Measurements from ENCODE around the gene CDH15.
"Not testable (repeated sequence)": the region's sequence is repeated elsewhere in the genome, so short reads cannot be mapped to it uniquely, and the experiment has no call there.

CDH15 gene

DNA sequence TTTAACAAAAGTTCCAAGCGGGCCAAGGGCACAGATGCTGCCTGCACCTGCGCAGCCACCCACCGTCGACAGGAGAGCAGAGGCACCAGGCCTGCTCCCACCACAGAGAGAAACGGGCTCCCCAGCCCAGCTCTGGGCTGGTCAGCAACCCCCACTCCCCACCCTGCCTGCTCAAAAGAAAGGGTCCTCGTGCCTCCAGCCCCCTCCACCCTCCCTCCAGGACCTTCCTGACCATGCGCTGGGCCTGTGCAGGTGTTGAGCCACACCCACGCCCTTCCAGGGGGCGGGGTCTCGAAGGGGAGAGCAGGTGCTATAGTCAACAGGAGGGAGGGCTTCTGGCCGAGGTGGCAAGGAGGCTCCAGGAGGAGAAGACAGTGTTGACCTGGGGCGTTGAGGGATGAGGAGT is 71.2 kb downstream of the CDH15 start:
- DNase-seq = no peak

DNA sequence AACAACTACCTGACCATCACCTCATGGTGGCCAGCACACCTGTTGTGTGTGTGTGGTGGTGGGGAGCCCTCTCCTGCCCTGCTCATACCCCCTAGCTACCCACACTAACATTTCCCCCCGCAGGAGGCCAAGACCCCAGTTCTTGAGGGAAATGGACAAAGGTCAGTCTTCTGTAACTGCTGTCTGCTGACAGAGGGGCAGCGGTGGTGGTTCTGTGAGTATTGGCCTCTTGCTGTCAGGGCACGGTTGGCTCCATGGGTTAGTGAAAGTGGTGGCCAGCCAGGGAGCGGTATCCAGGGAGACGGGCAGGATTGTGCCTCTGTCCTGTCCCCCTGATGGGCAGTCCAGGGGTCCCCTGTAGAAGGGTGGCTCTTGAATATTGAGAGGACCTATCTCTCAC is 72.1 kb downstream of the CDH15 start:
- DNase-seq = no peak

DNA sequence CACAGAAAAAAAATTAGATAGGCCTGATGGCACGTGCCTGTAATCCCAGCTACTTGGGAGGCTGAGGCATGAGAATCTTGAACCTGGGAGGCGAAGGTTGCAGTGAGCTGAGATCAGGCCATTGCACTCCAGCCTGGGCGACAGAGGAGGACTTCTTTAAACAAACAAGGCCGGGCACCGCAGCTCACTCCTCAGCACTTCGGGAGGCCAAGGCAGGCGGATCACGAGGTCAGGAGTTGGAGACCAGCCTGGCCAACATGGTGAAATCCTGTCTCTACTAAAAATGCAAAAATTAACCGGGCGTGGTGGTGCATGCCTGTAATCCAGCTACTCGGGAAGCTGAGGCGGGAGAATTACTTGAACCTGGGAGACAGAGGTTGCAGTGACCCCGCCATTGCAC is 72.7 kb downstream of the CDH15 start:
- DNase-seq = not testable (repeated sequence)

DNA sequence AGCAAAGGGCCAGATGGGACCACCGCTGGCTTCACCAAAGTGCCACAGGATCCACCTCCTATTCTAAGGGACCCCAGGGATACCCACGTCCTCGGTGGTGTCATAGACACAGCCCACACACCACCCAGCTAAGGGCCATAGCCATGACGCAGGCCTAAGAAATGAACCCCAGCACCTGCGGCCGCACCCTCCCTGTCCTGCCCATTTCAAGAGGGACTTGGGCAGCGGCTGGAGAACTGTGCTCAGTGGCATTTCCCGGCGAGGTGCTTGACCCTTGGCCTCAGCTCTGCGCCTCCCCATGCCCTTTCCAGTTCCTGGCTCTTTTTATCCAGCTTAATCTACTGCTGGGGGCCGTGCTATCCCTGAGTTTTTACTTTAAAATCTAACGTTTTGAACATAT is 73.2 kb downstream of the CDH15 start:
- no peak for DNase-seq

Data from NCI-H1092 treated with DMSO at 0.1 percent for 48 hours (cell line).